ENCODE data around the gene SLAMF1. TPM values are rescaled to one million over a fixed set of nuclear protein-coding genes. Genes with fewer than 3 reads are reported as not detected.

The SLAMF1 gene
- total RNA-seq, 1 donor from 2014 or later, result 6.9 TPM

DNA sequence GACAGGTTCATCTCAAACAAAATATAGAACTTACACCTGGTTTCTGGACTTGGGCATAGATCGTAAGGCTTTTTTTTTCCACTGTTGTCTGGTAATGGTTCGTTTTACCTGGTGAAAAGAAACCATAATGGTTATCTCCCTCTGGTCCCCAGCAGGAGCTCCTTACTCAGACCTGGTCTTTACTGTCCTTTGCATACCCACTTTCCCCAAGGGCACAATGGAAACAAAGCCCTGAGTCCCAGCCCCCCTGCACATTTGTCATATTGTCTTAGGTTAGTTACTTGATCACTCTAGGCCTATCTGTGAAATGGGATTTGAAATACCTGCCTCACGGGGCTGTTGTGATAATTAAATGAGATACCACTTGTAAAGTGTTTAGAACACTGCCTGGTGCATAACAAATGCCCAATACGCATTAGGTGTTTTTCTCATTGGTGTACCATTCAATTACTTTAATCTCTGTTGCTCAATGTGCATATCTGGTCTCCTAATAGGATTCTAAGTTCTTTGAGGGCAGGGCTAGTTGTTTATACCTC is 27.0 kb downstream of the SLAMF1 start:
- DNase-seq (ENCODE audit: extremely low spot score in 2 of 2), result no peak
- Histone ChIP-seq H3K27me3 (no peaks in the 10 kb centered on the region), H3K27ac (no peak overlapping the region), H3K4me3 (no peak overlapping the region), H3K4me1 (no peaks in the 10 kb centered on the region), H3K9me3 (no peaks in the 10 kb centered on the region), H3K36me3 (no peaks in the 10 kb centered on the region)
- intact Hi-C loops (cut with DNase I), result no loop called here
- TF ChIP-seq POLR2A (IDR thresholded peaks at IDR 0.05) (no peak), CTCF (IDR thresholded peaks at IDR 0.05) (no peak)

DNA sequence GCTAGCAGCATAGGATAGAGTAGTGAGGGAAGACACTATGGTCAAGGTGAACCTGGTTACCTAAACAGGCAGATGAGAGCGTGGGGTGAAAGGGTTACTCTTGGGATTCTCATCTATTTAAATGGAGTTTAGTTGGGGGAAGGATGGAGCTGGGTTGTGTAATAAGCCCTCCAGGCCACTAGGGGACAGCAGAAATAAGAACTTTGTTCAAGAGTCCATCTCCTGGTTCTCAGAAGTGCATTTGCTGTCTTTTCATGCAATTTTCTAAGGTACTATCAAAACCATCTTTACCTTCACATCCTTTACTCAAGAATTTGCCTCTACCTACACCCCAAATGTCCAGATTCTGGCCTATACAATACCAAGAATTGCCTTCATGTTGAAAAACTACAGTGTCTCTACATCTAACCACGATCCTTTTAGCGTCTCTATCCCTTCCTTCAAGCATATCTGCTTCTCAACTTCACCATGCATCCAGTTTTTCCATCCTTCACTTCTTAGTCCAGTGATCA is 28.0 kb downstream of the SLAMF1 start:
- Histone ChIP-seq H3K36me3 (no peaks in the 10 kb centered on the region), H3K9me3 (no peaks in the 10 kb centered on the region), H3K27ac (no peak overlapping the region), H3K4me3 (no peak overlapping the region), H3K4me1 (no peaks in the 10 kb centered on the region), H3K27me3 (no peaks in the 10 kb centered on the region)
- intact Hi-C loops (cut with DNase I), result no loop called here
- TF ChIP-seq CTCF (IDR thresholded peaks at IDR 0.05) (no peak), POLR2AphosphoS5 (IDR thresholded peaks at IDR 0.05; ENCODE audit: insufficient read depth in 1 of 2, low read depth in 1 of 2) (no peak), POLR2A (IDR thresholded peaks at IDR 0.05) (no peak)
- DNase-seq (ENCODE audit: extremely low spot score in 2 of 2), result no peak

DNA sequence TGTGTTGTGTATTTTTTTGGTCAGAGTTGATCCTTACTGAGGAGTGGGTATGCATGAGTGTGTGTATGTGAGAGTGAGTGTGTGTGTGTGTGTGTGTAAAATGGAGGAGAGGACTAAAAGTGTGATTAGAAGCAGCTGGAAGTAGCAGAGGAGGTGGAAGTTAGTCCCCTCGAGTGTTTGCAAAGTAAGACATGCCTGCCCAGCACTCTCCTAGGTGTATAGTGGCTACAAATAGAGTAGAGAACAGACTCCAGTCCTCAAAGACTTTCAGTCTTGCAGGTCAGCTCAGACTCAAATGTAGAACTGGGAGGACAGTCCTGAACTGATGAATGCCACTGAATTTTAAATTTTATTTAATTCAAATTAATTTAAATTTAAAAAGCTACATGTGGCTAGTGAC is 28.5 kb downstream of the SLAMF1 start:
- H3K36me3 ChIP-seq, result no peaks in the 10 kb centered on the region
- H3K4me1 ChIP-seq, result no peaks in the 10 kb centered on the region
- no peaks in the 10 kb centered on the region for H3K9me3 ChIP-seq
- DNase-seq (ENCODE audit: extremely low spot score in 2 of 2), result no peak
- no peaks in the 10 kb centered on the region for H3K27me3 ChIP-seq
- intact Hi-C loops (cut with DNase I), result no loop called here
- no peak overlapping the region for H3K4me3 ChIP-seq
- TF ChIP-seq POLR2A (IDR thresholded peaks at IDR 0.05) (no peak), CTCF (IDR thresholded peaks at IDR 0.05) (no peak), POLR2AphosphoS5 (IDR thresholded peaks at IDR 0.05; ENCODE audit: insufficient read depth in 1 of 2, low read depth in 1 of 2) (no peak)
- no peak overlapping the region for H3K27ac ChIP-seq

- intact Hi-C loops (cut with DNase I), result no loop called here
- Histone ChIP-seq H3K4me3 (no peak overlapping the region), H3K36me3 (no peaks in the 10 kb centered on the region), H3K27me3 (no peaks in the 10 kb centered on the region), H3K27ac (no peak overlapping the region), H3K9me3 (no peaks in the 10 kb centered on the region), H3K4me1 (no peaks in the 10 kb centered on the region)
- no peak for DNase-seq (ENCODE audit: extremely low spot score in 2 of 2)
- no peak for TF ChIP-seq CTCF (IDR thresholded peaks at IDR 0.05)
Measured at GRCh38 chr1:160615660-160616059, 31.2 kb downstream of the SLAMF1 start.

DNA sequence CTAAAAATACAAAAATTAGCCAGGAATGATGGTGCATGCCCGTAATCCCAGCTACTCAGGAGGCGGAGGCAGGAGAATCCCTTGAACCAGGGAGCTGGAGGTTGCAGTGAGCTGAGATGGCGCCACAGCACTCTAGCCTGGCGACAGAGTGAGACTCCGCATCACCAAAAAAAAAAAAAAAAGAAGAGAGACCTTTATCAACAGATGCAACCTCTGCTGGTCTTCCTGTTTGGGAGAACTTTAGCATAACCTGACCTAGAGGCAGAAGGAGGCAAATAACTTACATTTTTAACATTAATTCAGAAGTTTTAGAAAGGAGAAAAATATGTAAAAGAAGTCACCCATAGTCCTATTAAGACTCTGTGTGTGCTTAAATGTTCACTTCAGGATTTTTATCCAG is 32.4 kb downstream of the SLAMF1 start:
- intact Hi-C loops (cut with DNase I), result no loop called here
- Histone ChIP-seq H3K4me3 (no peak overlapping the region), H3K36me3 (no peaks in the 10 kb centered on the region), H3K9me3 (no peaks in the 10 kb centered on the region), H3K27ac (no peak overlapping the region), H3K27me3 (no peaks in the 10 kb centered on the region), H3K4me1 (no peaks in the 10 kb centered on the region)
- DNase-seq (ENCODE audit: extremely low spot score in 2 of 2), result no peak
- no peak for TF ChIP-seq CTCF (IDR thresholded peaks at IDR 0.05)
- TF ChIP-seq POLR2A (IDR thresholded peaks at IDR 0.05), result no peak
- TF ChIP-seq POLR2AphosphoS5 (IDR thresholded peaks at IDR 0.05; ENCODE audit: insufficient read depth in 1 of 2, low read depth in 1 of 2), result no peak

Data from vagina (tissue), 2 donors.